NCI-H345 treated with DMSO at 0.1 percent for 48 hours (cell line): ENCODE results near the gene DEPDC5.
"Not testable (repeated sequence)": the region's sequence is repeated elsewhere in the genome, so short reads cannot be mapped to it uniquely, and the experiment has no call there.

ENCODE experiments used
- DNase-seq: peaks from one replicate; lab custom pipeline; 2025; ENCODE audit not compliant: unreplicated experiment; lab: John Stamatoyannopoulos, UW

The DEPDC5 gene

DNA sequence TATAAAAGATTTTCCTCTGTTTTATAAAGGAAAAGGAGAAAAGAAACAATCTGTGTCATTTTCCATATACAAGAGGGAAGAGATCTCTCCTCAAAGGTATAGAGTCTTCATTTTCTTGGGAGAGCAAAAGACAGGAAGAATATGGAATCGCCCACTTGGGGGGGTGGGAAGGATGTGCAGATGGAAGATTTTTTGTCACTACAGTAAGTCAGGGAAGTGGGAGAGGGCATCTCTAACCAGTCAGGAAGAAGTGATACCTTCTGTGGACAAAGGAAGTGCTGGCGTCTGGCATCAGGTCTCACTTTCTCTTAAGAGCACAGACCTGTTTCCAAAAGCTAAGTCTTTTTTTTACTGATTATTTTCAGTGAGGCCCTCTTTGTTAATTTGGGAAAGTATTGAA is 5.3 kb upstream of the DEPDC5 start:
- no peak for DNase-seq

DNA sequence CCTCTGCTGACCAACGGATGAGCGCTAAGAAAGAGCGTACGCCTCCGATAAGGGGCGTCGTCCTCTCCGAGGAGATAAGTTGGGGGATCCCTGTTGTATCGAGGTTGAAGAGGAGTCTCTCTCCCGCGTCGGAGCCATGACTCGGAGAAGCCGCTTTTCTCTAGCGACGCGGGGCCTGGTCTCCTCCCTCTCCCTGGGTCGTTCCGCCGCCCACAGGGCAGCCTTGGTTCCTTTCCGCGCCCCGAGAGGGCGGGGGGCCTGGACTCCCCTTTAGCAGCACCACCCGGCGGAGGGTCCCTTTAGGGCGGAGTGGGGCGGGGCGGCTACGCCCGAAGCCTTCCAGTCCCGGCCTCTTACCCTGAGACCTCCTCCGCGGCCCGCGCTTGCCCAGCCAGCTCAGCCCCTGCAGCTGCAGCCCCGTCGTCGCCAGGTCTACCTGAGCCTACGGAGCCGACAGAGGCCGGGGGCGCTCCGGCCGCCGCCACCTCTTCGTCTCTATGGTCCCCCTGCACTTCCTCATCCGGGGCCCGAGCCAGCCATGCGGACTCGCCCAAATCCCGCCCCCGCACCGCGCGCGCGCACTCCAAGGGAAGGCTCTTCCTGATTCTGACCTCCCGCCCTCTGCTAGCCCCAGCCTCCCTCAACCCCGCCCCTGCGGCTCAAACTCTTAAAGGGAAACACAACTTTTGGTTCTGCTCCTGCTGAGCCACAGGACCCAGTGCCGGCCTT is 4.0 kb upstream of the DEPDC5 start, which contains the start of gene PRR14L:
PRR14L (minus strand) TSS at position 497 of the 729 bp plus-strand sequence. CDS start 11,272 bp downstream, outside the sequence.
- peak; percentile 82 for DNase-seq

DNA sequence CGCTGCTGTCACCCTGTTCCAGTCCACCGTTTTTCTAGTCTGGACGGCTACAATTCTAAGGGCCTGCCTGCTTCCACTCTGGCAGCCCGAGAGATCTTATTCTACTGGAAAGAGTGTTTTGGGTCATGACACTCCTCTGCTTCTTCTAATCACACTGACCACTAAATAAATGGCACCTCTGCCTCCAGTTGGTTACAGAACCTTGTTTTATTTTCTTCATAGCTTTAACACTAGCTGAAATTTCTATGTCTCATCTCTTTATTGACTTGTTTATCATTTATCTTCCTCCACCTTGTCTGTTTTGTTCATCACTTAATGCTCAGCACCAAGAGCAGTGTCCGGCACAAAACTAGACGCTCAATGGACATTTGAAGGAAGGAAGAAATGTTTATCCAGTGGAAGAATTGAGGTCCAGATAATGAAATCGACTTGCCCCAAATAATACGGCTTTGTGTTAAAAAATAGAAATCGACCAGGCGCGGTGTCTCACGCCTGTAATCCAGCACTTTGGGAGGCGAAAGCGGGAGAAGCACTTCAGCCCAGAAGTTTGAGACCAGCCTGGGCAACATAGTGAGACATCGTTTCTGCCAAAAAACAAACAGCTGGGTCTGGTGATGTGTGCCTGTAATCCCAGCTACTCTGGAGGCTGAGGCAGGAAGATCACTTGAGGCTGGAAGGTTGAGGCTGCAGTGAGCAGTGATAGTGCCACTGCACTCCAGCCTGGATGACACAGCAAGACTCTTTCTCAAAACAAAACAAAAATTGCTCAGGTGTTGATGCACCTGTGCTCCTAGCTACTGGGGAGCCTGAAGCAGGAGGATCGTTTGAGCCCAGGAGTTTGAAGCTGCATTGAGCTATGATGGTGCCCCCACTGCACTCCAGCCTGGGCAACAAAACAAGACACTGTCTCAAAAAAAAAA is 3.2 kb upstream of the DEPDC5 start:
- no peak for DNase-seq

DNA sequence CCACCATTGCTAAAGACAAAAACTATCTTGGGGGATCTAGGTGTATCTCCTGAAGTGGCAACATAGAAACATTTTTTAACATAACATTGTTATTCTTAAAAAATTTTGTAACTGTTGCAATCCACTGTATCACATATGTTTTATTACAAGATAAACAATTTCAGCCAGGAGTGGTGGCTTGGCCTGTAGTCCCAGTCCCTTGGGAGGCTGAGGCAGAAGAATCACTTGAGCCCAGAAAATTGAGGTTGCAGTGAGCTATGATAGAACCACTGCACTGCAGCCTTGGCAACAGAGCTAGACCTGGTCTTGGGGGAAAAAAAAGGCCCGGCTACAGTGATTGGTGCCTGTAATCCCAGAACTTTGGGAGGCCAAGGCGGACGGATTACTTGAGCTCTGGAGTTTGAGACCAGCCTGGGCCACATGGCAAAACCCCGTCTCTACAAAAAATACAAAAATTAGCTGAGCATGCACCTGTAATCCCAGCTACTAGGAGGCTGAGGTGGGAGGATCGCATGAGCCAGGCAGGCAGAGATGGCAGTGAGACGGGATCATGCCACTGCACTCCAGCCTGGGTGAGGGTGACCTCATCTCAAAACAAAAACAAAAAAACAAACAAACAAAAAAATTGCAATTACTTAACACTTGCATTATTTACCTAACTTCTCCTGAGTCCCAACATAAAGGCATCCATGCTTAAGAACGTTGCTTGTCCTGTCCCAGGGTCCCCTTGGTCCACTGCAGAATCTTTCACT is 1.5 kb upstream of the DEPDC5 start:
- no peak for DNase-seq

DNA sequence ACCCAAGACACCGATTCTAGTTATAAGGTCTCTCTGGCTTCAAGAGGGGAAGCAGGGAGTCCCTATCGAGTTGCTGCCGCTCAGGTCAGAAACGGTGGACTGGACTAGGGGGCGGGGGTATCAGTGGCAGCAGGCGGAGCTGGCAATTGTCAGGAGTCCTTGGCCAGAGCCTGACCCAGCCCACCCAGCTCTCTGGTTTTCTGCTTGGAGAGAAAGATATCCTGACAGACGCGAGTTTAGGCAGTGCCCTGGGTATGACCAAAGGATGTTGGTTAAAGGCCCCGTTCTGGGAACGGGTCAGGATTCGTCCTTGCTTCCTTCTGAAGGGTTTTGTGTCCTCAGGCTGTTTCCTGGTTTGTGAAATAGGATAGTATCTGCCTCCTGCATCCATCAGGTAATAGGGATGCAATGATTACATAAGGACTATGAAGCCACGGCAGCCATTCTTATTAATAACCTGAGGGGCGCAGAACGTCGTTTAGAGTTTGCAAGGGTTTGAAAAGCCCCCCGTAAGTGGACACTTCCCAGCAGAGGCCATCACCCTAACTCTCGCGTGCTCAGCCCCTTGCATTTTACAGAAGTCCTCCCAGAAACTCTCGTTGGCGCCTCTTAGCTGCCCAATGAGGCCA is 700 bp upstream of the DEPDC5 start:
- DNase-seq = no peak

DNA sequence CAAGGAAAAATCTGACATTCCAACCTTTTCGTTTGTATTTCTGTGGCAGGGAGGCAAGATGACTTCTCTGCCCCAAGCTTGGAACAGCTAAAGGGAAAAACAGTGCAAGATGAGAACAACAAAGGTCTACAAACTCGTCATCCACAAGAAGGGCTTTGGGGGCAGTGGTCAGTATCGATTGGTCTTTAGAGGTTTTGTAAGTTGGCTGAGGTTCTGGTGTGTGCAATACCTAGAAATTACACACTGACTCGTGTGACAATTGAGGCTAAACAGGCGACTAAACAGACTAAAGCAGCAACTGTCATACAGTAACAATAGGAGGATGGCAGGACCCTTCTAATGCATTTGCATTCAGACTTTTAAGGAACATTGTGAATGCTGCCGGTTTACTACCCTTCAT is 994 bp downstream of the DEPDC5 start:
- no peak for DNase-seq

DNA sequence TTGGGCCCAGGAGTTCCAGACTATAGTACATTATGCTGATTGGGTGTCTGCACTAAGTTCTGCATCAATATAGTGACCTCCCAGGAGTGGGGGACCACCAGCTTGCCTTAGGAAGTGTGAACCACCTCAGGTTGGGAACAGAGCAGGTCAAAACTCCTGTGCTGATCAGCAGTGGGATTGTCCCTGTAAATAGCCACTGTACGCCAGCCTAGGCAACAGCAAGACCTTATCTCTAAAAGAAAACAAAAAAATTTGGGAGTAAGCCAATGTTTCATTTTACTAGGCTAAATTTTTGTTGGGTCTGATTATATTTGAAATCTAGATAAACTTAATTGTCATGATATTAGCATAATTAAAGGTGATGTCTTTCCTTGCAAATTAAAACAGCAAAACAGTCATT is 3.4 kb downstream of the DEPDC5 start:
- DNase-seq = no peak

DNA sequence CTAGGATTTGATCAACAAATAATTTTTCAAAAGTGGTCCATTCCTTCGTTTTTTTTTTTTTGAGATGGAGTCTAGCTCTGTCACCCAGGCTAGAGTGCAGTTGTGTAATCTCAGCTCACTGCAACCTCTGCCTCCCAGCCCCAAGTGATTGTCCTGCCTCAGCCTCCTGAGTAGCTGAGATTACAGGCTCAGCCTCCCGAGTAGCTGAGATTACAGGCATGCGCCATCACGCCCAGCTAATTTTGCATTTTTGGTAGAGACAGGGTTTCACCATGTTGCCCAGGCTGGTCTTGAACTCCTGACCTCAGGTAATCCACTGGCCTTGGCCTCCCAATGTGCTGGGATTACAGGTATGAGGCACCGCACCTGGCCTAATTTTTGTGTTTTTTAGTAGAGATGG is 5.0 kb downstream of the DEPDC5 start:
- DNase-seq = not testable (repeated sequence)

DNA sequence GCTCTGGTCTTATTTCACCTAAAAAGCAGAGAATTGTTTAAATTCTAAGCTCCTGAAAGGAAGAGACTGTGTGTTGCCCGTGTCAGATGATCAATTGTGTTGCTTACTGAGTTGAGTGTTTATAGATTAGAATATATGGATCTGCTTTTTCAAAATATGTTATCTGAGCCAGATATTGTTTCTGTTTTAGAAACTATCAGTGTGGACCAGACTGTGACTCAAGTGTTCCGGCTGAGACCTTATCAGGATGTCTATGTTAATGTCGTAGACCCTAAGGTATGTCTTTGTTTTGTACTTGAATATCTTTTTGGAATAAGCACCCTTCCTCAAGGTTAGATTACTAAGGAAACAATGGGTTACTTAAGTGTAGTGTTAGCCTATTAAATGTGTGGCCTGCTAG is 11.0 kb downstream of the DEPDC5 start:
- no peak for DNase-seq

DNA sequence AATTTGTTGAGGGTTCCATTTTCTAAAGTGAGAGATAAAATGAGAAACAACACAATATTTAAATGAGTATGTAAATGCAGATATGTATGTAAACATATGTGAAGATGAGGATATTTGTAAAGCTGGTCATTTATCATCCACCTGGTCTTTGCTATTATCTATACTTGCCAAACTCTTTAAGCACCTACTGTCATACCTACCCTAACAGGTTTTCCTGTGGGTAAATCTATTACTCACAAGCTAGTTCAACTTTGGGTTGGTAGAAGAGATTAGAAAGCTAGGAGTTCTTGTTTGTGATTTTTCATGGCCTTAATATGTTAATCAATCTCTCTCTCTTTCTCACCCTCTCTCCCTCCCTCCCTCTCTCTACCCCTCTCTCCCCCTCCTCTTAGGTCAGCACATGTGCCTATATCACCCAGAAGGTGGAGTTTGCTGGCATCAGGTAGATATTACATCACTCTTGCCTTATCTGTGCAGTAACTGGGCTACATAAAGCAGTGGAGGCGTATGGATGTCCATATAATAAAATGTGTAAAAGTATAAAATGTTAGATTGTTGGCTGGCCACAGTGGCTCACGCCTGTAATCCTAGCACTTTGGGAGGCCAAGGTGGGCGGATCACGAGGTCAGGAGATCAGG is 14.7 kb downstream of the DEPDC5 start:
- DNase-seq = no peak

DNA sequence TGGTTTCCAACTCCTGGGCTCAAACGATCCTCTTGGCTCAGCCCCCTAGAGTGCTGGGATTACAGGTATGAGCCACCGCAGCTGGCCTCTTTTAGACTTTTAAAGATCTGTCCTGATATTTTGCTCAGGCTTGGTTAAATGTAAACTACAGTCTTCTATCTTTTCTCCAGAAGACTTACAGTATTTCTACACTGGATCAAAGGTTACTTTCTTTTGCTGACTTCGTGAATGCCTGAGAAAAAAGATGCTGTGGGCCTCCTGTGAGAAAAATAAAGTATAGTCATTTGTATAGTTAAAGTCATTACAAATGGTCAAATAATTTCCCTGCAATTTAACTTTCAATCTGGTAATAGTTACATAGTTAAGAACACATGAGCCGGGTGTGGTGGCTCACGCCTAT is 19.6 kb downstream of the DEPDC5 start:
- DNase-seq = no peak

DNA sequence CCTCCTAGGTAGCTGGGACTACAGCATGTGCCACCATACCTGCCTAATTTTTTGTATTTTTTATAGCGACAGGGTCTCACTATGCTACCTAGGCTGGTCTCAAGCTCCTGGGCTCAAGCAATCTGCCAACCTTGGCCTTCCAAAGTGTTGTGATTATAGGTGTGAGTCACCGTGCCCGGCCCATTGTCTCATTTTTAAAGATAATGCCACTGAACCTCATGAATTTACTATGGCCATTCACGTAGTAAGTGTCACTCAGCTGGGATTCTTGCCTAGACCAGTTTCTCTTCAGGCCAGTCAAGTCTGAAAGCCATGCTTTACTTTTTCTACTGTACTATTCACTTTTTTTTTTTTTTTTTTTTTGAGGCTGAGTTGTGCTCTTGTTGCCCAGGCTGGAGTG is 22.4 kb downstream of the DEPDC5 start:
- no peak for DNase-seq

DNA sequence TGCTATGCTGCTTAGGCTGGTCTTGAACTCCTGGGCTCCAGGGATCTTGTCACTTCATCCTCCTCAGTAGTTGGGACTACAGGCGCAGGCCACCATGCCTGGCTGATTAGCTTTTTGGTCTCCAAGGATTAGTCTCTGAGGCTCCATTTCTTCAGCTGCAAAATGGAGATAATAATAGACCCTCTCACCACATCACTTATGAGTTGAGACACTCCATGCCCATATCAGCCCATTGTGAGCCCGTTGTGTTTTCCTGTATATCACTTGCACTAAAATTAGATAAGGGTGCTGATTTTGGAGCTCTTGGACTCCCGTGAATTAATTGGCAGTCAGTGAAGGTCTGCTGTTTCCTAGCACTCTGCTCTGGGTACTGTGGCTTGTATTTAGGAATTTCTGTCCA is 36.0 kb downstream of the DEPDC5 start:
- DNase-seq = no peak

DNA sequence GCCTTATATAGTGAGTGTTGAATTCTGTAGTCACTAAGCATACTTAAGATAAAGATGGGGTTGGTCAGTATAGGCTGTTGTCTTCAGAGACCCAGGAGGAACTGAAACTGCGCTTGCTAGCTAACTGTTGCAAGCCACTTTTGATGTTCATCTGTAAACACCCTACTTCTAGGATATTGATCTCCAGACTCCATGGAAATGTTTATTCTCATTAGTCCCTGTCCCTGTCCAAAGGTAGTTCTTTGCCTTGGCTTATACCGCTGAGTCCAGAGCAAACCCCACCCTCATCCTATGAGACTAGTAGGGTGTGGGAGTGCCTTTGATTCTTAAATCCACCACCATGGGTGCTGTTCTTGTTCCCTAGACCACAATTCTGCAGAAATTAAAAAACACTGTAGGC is 36.4 kb downstream of the DEPDC5 start:
- DNase-seq = no peak

DNA sequence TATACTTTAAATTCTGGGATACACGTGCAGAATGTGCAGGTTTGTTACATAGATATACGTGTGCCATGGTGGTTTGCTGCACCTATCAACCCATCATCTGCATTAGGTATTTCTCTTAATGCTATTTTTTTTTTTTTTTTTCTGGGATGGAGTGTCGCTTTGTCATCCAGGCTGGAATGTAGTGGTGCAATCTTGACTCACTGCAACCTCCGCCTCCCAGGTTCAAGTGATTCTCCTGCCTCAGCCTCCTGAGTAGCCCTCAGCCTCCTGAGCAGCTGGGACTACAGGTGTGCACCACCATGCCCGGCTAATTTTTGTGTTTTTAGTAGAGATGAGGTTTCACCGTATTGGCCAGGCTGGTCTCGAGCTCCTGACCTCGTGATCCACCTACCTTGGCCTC is 45.5 kb downstream of the DEPDC5 start:
- DNase-seq = not testable (repeated sequence)

DNA sequence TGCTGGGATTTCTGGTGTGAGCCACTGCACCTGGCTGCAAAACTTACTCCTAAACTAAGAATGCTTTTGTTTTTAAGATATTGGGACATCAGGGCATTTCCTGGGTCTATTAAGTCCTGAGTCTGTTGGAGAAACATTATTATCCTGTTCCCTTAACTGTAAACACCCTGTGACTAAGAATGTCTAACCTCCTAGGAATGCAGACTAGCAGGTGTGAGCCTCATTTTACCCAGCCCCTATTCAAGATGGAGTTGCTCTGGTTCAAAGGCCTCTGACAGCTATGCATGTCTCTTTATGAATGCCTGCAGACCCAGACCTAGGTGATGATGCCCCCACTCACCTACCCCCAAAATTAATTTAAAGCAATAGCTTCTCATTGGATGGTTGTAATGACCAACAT is 46.2 kb downstream of the DEPDC5 start:
- no peak for DNase-seq

DNA sequence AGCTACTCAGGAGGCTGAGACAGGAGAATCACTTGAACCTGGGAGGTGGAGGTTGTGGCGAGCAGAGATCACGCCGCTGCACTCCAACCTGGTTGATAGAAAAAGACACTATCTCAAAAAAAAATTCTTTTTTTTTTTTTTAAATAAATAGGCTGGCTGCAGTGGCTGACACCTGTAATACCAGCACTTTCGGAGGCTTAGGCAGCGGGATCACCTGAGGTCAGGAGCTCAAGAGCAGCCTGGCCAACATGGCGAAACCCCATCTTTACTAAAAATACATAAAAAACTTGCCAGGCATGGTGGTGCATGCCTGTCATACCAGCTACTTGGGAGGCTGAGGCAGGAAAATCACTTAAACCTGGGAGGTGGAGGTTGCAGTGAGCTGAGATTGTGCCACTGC is 47.0 kb downstream of the DEPDC5 start:
- not testable (repeated sequence) for DNase-seq

DNA sequence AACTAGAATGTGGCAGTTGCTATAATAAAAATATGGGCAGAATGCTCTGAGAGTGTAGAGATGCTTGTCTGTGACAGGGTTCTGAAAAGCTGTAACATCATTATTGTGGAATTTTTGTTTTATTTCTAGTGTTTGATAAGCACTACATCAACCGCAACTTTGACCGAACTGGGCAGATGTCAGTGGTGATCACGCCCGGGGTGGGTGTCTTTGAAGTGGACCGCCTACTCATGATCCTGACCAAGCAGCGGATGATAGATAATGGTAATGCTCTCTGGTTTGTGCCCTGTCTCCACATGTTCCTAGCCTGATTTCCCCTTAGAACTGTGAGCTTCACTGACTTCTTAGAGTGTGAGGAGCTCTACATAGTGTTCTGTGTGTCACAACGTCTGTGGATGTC is 48.8 kb downstream of the DEPDC5 start:
- DNase-seq = no peak

DNA sequence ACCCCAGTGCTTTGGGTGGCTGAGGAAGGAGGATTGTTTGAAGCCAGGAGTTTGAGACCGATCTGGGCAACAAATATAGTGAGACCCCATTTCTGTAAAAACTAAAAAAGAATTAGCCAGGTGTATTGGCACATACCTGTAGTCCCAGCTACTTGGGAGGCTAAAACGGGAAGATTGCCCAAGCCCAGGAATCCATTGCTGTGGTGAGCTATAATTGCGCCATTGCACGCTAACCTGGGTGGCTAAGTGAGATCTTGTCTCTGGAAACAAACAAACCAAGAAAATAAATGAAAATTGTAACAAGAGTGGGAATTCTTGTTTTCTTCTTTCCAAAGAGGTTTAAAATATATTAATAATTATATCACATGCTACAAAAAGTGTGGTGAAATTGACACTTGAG is 52.9 kb downstream of the DEPDC5 start:
- DNase-seq = no peak

DNA sequence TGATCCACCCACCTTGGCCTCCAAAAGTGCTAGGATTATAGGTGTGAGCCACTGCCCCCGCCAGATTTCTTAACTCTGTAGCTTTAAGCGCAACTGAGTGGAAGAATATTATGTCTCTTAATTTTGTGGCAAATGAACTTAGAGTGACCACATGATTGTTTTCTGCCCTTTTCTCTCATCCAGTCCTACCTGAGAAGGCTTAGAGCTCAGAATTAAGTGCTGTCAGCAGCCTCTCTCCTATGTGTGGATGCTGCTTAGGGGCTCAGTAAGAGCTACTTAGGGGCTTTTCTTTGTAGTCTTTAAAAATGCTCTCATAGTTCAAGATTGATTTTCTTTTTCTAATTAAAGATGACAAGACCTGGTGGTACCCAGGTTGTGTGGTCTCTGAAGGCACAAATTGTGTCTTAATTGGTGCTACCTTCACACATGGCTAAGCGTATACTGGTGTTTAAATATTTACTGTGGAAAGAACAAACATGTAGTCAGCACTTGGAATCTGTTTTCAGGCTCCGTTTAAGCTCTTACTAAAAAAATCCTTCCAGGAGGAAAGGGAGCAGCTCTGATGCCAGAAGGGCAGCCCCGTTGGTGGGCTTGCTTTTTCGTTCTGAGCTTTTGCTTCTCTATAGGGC is 59.3 kb downstream of the DEPDC5 start:
- peak; percentile 2 for DNase-seq
